SU-DHL-6 (cell line): ENCODE measurements around the gene ARHGAP27.

ENCODE experiments used
- EZH2phosphoT487 ChIP-seq: fragments of 200-600 bp; sonication (generic), shearing (Covaris generic); conservative IDR thresholded peaks from 2 replicates; pipeline ENCODE4 v1.6.1; 2018; ENCODE audit warnings: mild to moderate bottlenecking, antibody characterized with exemption, low read length, moderate library complexity, mixed read lengths
- TF ChIP-seq, protein P1 (sequence below): fragments of 200-600 bp; sonication (generic); IDR thresholded peaks from one replicate; pipeline ENCODE4 v1.5.1; 2017; ENCODE audit warnings: antibody characterized with exemption, mild to moderate bottlenecking, low read length, moderate library complexity; ENCODE audit not compliant: insufficient read depth, poor library complexity, severe bottlenecking

DNA sequence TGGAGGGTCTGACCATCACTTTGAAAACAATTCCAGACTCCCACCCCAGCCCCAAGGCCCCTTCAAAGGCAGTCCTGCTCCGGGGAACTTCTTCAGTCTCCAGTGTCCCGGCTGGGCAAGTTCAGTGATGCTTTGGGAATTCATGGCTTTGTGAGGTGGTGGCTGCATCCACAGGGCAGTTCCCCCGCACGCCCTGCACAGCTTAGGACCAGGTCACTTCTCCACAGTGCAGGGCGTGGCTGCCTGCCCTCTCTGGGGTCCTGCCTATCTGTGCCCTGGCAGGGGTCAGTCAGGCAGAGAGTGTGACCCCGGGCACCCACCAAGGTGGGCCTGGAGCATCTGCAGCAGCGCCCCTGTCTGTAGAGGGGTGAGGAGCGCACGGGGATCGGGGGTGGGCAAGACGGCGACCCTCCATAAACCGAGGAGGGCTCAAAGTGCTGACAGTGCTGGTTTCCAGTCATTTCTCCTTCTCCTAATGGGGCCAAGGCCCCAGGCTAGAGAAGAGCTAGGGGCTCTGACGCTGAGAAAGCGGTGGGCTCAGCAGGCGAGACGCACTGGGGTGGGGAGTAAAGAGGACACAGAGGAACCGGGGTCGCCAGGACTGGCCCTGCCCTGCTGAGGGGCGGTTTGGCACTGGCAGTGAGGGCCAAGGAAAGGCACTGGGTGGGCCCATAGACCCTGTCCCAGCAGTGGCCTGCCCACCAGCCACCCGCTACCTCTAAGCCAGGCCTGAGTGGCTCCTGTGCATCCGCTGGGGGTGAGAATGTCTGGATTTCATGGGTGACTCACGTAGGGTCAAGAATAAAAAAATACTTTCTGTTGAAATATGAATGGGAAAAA is 4.2 kb upstream of the ARHGAP27 start:
- TF ChIP-seq, protein P1, sequence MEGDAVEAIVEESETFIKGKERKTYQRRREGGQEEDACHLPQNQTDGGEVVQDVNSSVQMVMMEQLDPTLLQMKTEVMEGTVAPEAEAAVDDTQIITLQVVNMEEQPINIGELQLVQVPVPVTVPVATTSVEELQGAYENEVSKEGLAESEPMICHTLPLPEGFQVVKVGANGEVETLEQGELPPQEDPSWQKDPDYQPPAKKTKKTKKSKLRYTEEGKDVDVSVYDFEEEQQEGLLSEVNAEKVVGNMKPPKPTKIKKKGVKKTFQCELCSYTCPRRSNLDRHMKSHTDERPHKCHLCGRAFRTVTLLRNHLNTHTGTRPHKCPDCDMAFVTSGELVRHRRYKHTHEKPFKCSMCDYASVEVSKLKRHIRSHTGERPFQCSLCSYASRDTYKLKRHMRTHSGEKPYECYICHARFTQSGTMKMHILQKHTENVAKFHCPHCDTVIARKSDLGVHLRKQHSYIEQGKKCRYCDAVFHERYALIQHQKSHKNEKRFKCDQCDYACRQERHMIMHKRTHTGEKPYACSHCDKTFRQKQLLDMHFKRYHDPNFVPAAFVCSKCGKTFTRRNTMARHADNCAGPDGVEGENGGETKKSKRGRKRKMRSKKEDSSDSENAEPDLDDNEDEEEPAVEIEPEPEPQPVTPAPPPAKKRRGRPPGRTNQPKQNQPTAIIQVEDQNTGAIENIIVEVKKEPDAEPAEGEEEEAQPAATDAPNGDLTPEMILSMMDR, result no peak
- TF ChIP-seq EZH2phosphoT487, result no peak
